Epithelial cell of esophagus (primary cell): ENCODE data around the gene RIMS1.

ENCODE experiments used
- DNase-seq: peaks from one replicate; pipeline ENCODE4 v3.0.0; 2010; ENCODE audit warnings: low read depth
- H3K4me3 ChIP-seq: 2 replicates; pipeline ENCODE4 v1.5.1; 2011; ENCODE audit warnings: mild to moderate bottlenecking, low read length, control low read depth
- TF ChIP-seq, protein P1 (sequence below): IDR thresholded peaks from 2 replicates; pipeline ENCODE4 v1.5.1; 2011; ENCODE audit warnings: low read depth, mild to moderate bottlenecking, low read length, control low read depth, inconsistent platforms; ENCODE audit not compliant: insufficient read depth; ENCODE audit errors: missing control alignments

RIMS1 gene

DNA sequence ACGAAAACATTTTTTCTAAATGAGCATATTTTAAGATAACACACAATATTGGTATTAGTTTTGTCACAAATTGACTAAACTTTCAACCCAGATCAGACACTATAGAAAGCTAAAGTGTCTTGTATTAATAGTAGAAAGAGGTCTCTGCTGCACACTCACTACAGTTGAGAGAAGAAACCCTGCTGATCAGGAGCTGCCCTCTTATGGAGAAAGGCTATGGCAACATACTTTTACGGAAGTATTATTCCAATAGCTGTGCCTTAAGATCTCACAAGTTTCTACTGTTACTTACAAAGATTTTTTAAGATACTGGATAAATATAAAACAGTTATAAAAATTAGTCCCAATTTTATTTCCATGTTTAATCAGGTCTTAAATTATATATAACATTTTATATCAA lies 155.7 kb downstream of the RIMS1 start:
- peak; percentile 29 for DNase-seq
- TF ChIP-seq, protein P1, sequence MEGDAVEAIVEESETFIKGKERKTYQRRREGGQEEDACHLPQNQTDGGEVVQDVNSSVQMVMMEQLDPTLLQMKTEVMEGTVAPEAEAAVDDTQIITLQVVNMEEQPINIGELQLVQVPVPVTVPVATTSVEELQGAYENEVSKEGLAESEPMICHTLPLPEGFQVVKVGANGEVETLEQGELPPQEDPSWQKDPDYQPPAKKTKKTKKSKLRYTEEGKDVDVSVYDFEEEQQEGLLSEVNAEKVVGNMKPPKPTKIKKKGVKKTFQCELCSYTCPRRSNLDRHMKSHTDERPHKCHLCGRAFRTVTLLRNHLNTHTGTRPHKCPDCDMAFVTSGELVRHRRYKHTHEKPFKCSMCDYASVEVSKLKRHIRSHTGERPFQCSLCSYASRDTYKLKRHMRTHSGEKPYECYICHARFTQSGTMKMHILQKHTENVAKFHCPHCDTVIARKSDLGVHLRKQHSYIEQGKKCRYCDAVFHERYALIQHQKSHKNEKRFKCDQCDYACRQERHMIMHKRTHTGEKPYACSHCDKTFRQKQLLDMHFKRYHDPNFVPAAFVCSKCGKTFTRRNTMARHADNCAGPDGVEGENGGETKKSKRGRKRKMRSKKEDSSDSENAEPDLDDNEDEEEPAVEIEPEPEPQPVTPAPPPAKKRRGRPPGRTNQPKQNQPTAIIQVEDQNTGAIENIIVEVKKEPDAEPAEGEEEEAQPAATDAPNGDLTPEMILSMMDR, result peak; percentile 39
- H3K4me3 ChIP-seq, result no peak overlapping the region

DNA sequence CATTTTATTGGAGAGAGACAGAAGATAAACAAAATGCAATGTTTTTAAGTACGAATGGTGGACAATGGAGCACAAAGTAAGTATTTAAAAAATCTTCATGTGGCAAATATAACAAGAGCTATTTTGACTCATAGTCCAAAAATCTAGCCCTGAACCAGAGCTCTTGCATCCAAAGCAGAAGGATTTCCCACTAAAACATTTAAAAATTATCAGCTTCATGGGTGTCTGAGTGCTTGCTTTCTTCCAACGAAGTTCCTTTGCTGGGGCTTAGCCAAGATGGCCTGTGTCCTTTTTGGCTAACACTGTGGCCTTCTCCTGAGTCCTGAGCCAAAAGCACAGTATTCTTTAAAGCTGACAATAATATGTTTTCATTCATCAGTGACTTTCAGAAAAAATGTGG lies 161.7 kb downstream of the RIMS1 start:
- DNase-seq, result no peak
- TF ChIP-seq, protein P1, result no peak
- no peak overlapping the region for H3K4me3 ChIP-seq

DNA sequence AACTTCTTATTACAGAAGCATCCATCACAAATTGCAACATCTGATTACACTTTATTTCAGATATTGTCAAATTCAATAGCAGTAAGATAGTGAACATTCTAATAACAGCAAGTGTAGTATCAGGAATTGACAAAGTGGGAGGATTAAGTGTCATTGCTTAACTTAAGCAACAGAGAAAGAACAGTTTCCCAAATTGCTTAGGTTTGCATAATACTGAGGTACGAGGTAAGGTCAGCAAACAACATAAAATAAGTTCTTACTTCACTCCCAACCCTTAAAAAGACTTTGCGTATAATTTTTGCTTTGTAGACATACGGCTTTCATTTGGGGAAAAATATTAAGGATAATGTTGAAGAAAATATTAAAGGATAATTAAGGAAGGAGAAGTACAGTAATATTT lies 163.0 kb downstream of the RIMS1 start:
- no peak overlapping the region for H3K4me3 ChIP-seq
- DNase-seq, result no peak
- TF ChIP-seq, protein P1, result no peak

DNA sequence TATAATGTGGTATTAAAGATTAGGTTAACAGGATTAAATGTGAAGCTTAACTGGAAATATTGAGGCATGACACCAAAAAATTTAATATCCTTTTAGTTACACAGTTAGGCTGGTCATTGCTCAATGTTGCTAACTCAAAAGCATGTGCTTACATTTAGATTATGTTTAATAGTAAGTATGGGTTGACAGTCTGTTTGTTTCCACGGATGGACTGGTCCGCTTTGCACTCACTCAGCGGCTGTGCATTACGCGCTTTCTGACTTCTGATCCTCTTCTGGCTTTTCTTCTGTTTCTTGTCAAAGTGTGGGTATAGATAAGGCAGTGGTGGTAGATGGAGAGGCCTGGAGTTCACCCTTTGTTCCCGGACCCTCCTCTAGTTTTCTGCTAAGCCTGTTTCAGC lies 174.9 kb downstream of the RIMS1 start:
- DNase-seq, result no peak
- no peak overlapping the region for H3K4me3 ChIP-seq
- TF ChIP-seq, protein P1, result no peak

DNA sequence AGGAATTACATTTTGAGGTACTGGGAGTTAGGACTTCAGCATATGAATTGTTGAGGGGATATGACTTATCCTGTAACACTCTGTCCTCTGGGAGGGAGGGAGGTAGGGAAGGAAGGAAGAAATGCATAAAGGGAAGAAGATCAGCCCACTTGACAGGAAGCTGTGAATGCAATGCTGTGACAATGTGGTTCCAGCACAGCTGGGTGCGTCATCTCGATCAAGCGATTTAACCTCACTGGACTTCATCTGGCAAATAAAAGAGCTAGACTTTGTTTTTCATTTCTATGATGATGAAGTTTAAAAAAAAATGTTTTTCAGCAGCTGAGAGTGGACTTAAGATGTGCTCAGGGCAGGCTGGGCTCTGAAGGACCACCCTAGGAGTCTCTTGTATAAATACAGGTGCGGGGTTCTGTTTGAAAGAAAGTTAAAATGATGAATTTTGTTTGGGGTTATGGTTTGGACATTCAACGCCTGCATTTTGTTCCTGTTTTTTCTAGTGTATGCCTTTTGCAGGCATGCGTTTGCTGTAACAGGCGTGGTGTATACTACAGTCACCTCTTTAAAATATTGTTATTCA lies 178.1 kb downstream of the RIMS1 start:
- no peak for DNase-seq
- H3K4me3 ChIP-seq, result no peak overlapping the region
- TF ChIP-seq, protein P1, result no peak

DNA sequence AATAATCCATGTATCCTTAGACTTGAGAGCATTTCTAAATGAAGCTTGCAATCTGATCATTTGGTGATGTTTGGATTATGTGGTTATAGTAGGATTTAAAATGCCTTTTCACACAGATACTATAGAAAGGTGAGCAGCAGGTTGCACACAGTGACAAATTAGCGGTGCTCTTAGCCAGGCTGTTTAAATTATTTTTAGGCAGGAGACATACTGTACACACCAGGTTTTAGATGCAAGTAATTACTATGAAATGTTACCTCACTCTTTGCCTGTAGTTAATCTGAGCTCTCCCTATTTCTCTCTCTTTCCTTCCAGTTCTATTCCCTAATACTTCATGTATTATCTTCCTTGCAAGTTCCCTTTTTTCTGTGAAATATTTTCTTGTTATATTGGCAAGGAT lies 191.7 kb downstream of the RIMS1 start:
- H3K4me3 ChIP-seq, result no peak overlapping the region
- no peak for DNase-seq
- TF ChIP-seq, protein P1, result no peak

DNA sequence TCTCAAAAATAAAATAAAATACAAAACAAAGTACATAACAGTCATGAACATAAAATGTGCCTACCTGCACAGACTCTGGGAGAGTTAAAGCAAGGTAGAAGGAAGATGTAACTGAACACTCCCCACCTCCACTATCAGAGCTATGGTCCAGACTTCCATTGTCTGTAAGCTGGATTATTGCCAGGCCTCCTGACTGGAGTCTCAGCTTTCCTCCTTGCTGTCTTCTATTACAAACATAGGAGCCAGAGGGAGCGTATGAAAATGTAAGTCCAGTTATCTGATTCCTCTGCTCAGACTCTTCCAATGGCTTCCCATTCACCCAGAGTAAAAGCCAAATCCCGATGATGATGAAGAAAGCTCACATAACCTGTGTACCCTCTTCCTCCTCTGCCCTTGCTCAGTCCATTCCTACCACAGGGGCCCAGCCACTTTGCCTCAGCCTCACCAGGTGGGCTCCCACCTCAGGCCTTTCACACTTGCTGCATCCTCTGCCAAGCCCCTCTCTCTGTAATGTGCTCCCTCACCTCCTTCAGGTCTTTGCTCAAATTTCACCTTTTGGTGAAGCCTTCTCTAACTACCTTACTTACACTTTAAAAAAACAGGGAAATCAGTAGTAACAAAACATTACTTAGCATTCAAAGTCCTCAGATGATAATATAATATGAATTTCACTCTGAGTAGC lies 194.1 kb downstream of the RIMS1 start:
- H3K4me3 ChIP-seq, result no peak overlapping the region
- TF ChIP-seq, protein P1, result no peak
- DNase-seq, result no peak
